Left lung (tissue), 10 donors: ENCODE measurements around the gene PLXNB1. TPM values are rescaled to one million over a fixed set of nuclear protein-coding genes. Genes with fewer than 3 reads are reported as not detected.
A peak's percentile ranks its signal among the peaks of the same experiment; 100 is the strongest.

ENCODE experiments used
- ATAC-seq: fragments of 200-7000 bp; cut with Tn5 transposase; one replicate; pipeline ENCODE4 v1.9.1; 2020; ENCODE audit warnings: moderate library complexity
- DNase-seq, 4 donors: peaks; one replicate each; pipeline ENCODE4 v3.0.0-alpha.2; 2013 to 2020
- H3K27ac ChIP-seq, 2 donors: fragments of 200-600 bp; sonication (generic) in 1 of 2; one replicate each; pipeline versions ENCODE4 v1.5.0 to v1.8.0; 2020 to 2021
- H3K27me3 ChIP-seq, 2 donors: fragments of 200-600 bp; sonication (generic) in 1 of 2; one replicate each; pipeline versions ENCODE4 v1.5.0 to v1.8.0; 2020 to 2021
- H3K36me3 ChIP-seq, 2 donors: fragments of 200-600 bp; sonication (generic) in 1 of 2; one replicate each; pipeline versions ENCODE4 v1.5.0 to v1.8.0; 2020 to 2021
- H3K4me1 ChIP-seq, 2 donors: fragments of 200-600 bp; one replicate each; pipeline ENCODE4 v1.8.0; 2021
- H3K4me3 ChIP-seq, 2 donors: fragments of 200-600 bp; sonication (generic) in 1 of 2; one replicate each; pipeline versions ENCODE4 v1.5.0 to v1.8.0; 2020 to 2021; ENCODE audit warnings: mild to moderate bottlenecking in 1 of 2
- H3K9me3 ChIP-seq, 2 donors: fragments of 200-600 bp; sonication (generic) in 1 of 2; one replicate each; pipeline versions ENCODE4 v1.5.0 to v1.8.0; 2020 to 2021
- intact Hi-C, 2 donors: fragments of 100-400 bp; cut with DNase I; formaldehyde crosslinking; loops; one replicate each; pipeline versions ENCODE4 v1.11.2 to v1.14.2; 2022
- polyA plus RNA-seq, 6 donors: library from polyadenylated mRNA; unstranded; fragments of 120-200 nt; gene quantifications; one replicate each; pipeline ENCODE4 v1.2.1, GENCODE V29; 2013; ENCODE audit not compliant: insufficient read length in 6 of 6
- total RNA-seq, 2 donors: library from RNA; stranded (reverse); fragmentation: NEBNext Ultra II Directional; extraction: Animal tissue kit (Norgen Biotek cat#: 25700); gene quantifications; one replicate each; pipeline ENCODE4 v1.2.1, GENCODE V29; 2021
- TF ChIP-seq, protein P1 (sequence below), 2 donors: fragments of 200-600 bp; sonication (generic) in 1 of 2; IDR thresholded peaks; one replicate each; pipeline versions ENCODE4 v1.5.0 to v1.8.0; 2021; ENCODE audit warnings: antibody characterized with exemption in 2 of 2
- donor health status: DM: no; HTN: yes; CAD: no.
- donor health status: DM: no; HTN: no; CAD: no.

PLXNB1 gene
- total and polyA plus RNA-seq, 8 donors: 65.0 to 161 (median 109) TPM

DNA sequence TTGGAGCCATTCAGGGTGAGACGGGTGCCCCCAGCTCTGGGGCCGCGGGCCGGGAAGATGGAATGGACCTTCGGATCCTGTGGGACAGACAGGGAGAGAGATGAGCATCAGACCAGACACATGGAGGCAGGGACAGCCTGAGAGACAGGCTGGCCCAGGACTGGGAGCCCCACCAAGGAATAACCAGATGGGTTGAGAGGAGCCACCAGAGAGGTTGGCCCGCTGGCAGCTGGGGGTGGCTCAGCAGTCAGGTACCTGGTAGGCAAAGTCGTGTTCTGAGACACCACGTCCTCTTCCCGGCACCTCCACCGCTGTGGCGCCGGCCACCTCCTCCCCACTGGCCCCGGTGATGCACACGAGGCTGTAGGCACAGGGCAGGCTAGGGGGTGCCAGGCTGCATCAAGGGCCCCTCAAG, 13.8 kb downstream of the PLXNB1 start:
- Histone ChIP-seq H3K4me1 (no peaks in the 10 kb centered on the region), H3K36me3 (peaks cover 0 to 81% of the 10 kb centered on the region in 2 donors), H3K4me3 (no peak overlapping the region), H3K27me3 (no peaks in the 10 kb centered on the region), H3K27ac (no peak overlapping the region), H3K9me3 (no peaks in the 10 kb centered on the region)
- no peak for ATAC-seq
- TF ChIP-seq, protein P1, sequence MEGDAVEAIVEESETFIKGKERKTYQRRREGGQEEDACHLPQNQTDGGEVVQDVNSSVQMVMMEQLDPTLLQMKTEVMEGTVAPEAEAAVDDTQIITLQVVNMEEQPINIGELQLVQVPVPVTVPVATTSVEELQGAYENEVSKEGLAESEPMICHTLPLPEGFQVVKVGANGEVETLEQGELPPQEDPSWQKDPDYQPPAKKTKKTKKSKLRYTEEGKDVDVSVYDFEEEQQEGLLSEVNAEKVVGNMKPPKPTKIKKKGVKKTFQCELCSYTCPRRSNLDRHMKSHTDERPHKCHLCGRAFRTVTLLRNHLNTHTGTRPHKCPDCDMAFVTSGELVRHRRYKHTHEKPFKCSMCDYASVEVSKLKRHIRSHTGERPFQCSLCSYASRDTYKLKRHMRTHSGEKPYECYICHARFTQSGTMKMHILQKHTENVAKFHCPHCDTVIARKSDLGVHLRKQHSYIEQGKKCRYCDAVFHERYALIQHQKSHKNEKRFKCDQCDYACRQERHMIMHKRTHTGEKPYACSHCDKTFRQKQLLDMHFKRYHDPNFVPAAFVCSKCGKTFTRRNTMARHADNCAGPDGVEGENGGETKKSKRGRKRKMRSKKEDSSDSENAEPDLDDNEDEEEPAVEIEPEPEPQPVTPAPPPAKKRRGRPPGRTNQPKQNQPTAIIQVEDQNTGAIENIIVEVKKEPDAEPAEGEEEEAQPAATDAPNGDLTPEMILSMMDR (IDR thresholded peaks at IDR 0.05): no peak
- peak in 1 of 4 donors; percentile 74 for DNase-seq
- intact Hi-C loops: no loop called here

DNA sequence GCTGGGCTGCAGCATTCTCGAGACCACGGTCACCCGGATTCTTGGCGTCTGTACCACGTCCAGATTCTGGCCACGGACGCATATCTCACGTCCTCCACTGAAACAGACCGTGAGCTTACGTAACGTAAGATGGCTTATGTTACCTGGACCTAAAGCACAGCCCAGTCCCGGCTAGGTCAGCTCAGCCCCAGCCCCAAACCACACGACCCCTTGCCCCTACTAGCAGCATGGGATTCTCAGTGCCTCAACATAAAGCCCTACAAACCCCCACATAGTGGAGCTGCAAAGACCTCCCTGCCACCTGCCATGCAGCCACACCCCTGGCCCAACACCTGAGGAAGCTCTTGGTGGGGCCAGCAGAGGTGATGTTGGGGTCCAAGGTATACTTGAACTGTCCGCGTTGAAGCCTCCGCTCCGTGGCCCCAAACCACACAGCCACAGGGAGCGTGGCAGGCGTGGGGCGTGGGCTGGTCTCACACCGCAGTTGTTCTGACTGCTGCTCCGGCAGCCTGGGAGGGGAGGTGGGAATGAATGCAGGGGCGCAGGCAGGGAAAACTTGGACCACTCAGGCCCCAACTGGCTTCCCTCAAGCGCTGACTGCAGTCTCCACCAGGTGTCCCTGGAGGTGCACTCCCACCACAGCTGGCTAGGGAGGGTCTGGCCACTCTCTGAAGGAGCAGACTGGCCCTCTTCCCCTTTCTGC, 14.5 kb downstream of the PLXNB1 start:
- H3K27ac ChIP-seq: no peak overlapping the region
- intact Hi-C loops: no loop called here
- H3K36me3 ChIP-seq: peaks cover 0 to 86% of the 10 kb centered on the region in 2 donors
- no peaks in the 10 kb centered on the region for H3K4me1 ChIP-seq
- peak in 1 of 4 donors; percentile 71 for DNase-seq
- TF ChIP-seq, protein P1 (IDR thresholded peaks at IDR 0.05): no peak
- H3K27me3 ChIP-seq: no peaks in the 10 kb centered on the region
- no peak overlapping the region for H3K4me3 ChIP-seq
- ATAC-seq: no peak
- no peaks in the 10 kb centered on the region for H3K9me3 ChIP-seq

DNA sequence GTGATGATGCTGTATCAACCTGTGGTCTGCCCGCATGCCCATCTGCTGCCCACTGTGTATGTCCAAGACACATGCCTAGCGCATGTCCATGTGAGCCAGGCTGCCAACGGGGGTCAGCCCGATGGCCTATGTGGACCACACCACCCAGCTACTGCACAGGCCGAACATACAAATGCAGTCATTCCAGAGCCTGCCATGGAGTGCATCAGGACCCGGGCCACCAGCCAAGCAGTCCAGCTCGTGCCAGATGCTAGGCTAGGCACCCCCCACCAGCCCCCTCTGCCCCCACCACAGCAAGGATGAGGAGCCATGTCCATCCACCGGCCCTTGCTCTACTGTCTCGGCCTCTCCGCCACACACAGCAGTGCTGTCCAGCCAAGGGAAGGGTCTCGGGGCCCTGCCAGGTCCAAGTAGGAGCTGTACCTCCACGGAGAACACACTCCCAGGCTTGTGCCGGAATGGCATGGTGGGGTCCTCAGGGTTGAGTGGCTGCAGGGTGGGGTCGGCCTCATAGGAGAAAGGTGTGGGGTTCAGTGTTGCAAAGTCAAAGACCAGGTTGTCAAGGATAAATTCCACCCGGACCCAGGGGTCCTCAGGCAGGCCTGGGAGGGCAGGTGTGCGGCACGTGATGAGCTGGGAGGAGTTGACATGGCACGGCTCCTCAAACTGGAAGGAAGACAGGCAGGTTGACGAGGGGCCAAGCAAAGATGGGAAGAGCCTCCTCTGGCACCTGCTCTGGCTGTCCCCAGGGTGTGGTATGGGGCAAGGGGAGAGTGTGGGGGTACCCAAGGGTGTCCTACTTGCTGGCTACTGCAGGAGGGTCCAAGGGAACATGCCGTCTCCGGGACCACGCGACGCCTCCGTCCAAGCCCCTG, 15.3 kb downstream of the PLXNB1 start:
- no peaks in the 10 kb centered on the region for H3K4me1 ChIP-seq
- peaks cover 0 to 90% of the 10 kb centered on the region in 2 donors for H3K36me3 ChIP-seq
- no peak for ATAC-seq
- no peaks in the 10 kb centered on the region for H3K9me3 ChIP-seq
- DNase-seq: peak in 1 of 4 donors; percentile 58
- H3K4me3 ChIP-seq: no peak overlapping the region
- H3K27me3 ChIP-seq: no peaks in the 10 kb centered on the region
- intact Hi-C loops: no loop called here
- no peak overlapping the region for H3K27ac ChIP-seq
- TF ChIP-seq, protein P1 (IDR thresholded peaks at IDR 0.05): no peak

DNA sequence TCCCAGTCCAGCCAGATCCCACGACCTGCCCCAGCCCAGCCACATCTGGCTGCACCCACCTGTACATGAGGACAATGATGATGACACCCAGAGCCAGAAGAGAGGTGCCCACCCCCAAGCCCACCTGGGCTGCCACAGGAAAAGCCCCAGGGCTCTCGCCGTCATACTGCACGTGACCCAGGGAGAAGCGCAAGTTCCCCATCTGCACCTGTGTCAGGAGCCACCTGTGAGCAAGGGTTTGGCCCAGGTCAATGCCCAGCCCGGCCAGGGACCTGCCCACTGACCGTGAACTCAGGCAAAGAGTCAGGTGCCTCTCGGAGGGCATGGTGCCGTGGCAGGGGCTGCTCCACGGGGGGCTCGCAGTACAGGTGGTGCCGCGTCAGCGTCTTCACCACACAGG, 16.3 kb downstream of the PLXNB1 start:
- H3K9me3 ChIP-seq: no peaks in the 10 kb centered on the region
- H3K27ac ChIP-seq: no peak overlapping the region
- no peaks in the 10 kb centered on the region for H3K27me3 ChIP-seq
- TF ChIP-seq, protein P1 (IDR thresholded peaks at IDR 0.05): no peak
- no peak overlapping the region for H3K4me3 ChIP-seq
- peaks cover 0 to 90% of the 10 kb centered on the region in 2 donors for H3K36me3 ChIP-seq
- intact Hi-C loops: no loop called here
- ATAC-seq: no peak
- H3K4me1 ChIP-seq: no peaks in the 10 kb centered on the region
- DNase-seq: peak in 1 of 4 donors; percentile 66

DNA sequence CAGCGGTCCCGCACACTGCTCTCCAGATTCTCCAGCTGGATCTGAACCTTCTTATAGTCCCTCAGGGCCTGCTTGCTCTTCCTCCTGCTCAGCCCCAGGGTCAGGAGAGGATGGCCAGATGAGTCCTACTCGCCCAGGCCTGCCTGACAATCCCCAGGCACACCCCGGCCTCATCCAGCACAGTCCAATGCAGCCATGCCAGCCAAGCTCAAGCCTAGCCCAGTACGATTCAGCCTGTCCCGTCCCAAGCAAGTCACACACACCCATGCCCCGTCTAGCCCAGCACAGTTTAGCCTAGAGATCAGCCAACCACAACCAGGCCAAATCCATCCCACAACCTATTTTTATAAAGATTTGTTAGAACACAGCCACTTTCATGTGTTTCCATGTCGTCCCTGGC, 16.8 kb downstream of the PLXNB1 start:
- DNase-seq: peak in 2 of 4 donors; percentile 30 to 67
- Histone ChIP-seq H3K4me1 (no peaks in the 10 kb centered on the region), H3K36me3 (peaks cover 0 to 88% of the 10 kb centered on the region in 2 donors), H3K4me3 (no peak overlapping the region), H3K9me3 (no peaks in the 10 kb centered on the region), H3K27me3 (no peaks in the 10 kb centered on the region), H3K27ac (no peak overlapping the region)
- TF ChIP-seq, protein P1 (IDR thresholded peaks at IDR 0.05): no peak
- intact Hi-C loops: no loop called here
- ATAC-seq: no peak
